Endothelial cell of umbilical vein (primary cell): ENCODE results near the gene UCKL1.

ENCODE experiments used
- EZH2 ChIP-seq: IDR thresholded peaks from 2 replicates; pipeline ENCODE4 v1.6.1; 2012; ENCODE audit warnings: borderline replicate concordance, low read depth, mild to moderate bottlenecking, moderate library complexity, low read length, inconsistent platforms; ENCODE audit not compliant: severe bottlenecking
- POLR2A ChIP-seq: IDR thresholded peaks from 2 replicates; pipeline ENCODE4 v1.6.1; 2012; ENCODE audit warnings: low read depth, mild to moderate bottlenecking, control low read depth, low read length
- TF ChIP-seq, protein P1 (sequence below), 2 donors: IDR thresholded peaks; 1 replicate in 1 of 2; 2 replicates in 1 of 2; pipeline ENCODE4 v1.5.1; 2011; ENCODE audit warnings: low read length in 2 of 2, mild to moderate bottlenecking in 2 of 2, moderate library complexity in 2 of 2, control low read depth in 1 of 2, inconsistent platforms in 1 of 2, low read depth in 1 of 2; ENCODE audit not compliant: insufficient read depth in 1 of 2; ENCODE audit errors: extremely low read depth in 1 of 2

DNA sequence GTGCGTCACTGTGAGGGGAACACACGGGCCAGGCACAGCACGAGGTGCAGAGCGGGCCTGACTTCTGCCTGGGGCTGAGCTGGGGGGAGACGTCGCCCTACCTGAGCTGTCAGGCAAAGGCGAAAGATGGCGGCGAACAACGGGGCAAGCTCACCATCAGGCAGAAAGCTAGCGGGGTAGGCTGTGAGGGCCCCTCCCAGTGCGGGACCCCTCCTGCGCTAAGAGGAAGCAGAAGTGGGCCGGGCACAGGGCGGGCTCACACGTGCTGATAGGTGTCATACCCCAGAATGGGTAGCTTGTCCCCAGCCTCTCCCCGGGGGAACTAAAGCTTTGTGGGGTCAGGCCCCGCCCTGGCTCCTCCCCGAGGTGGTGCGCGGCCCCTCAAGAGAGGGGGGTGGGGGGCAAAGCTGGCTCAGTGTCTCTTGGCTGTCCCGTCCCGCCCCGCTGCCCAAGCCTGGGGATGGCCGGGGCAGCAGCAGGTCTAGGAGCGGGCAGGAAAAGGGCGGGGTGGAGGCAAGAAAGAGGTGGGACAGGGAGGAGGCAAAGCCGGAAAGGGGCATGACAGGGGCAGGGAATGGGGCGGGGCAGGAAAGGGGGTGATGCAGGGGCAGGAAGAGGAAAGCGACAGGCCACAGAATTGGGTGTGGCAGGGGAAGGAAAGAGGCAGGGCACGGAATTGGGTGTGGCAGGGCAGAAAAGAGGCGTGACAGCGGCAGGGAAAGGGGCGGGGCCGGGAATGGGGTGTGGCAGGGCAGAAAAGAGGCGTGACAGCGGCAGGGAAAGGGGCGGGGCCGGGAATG lies 14.7 kb downstream of the UCKL1 start:
- TF ChIP-seq, protein P1, sequence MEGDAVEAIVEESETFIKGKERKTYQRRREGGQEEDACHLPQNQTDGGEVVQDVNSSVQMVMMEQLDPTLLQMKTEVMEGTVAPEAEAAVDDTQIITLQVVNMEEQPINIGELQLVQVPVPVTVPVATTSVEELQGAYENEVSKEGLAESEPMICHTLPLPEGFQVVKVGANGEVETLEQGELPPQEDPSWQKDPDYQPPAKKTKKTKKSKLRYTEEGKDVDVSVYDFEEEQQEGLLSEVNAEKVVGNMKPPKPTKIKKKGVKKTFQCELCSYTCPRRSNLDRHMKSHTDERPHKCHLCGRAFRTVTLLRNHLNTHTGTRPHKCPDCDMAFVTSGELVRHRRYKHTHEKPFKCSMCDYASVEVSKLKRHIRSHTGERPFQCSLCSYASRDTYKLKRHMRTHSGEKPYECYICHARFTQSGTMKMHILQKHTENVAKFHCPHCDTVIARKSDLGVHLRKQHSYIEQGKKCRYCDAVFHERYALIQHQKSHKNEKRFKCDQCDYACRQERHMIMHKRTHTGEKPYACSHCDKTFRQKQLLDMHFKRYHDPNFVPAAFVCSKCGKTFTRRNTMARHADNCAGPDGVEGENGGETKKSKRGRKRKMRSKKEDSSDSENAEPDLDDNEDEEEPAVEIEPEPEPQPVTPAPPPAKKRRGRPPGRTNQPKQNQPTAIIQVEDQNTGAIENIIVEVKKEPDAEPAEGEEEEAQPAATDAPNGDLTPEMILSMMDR (IDR thresholded peaks at IDR 0.05; ENCODE audit: extremely low read depth in 1 of 2, insufficient read depth in 1 of 2, low read depth in 1 of 2, low read length in 2 of 2): no peak
- TF ChIP-seq EZH2: no peak
- no peak for TF ChIP-seq POLR2A
